ENCODE results near the gene VSTM2L. TPM values are rescaled to one million over a fixed set of nuclear protein-coding genes. Genes with fewer than 3 reads are reported as not detected.

VSTM2L gene
- polyA plus RNA-seq, 1 donor from 2014 or later = 22.1 TPM

- H3K27me3 ChIP-seq (ENCODE audit: insufficient read depth, low read depth, low read length) = no peaks in the 10 kb centered on the region
Measured at GRCh38 chr20:37927410-37928095, 24.6 kb downstream of the VSTM2L start.

GRCh38 chr20:37928996-37929682 lies 26.2 kb downstream of the VSTM2L start:
- H3K4me2 ChIP-seq (ENCODE audit: low read length) = no peak overlapping the region

More at GRCh38 chr20:37927410-37928095, 24.6 kb downstream of the VSTM2L start:
- Histone ChIP-seq H3F3A (ENCODE audit: insufficient read depth, low read length, poor library complexity, severe bottlenecking) (no peaks in the 10 kb centered on the region), H3K27ac (ENCODE audit: low read length) (no peak overlapping the region), H3K9ac (ENCODE audit: low read length) (no peak overlapping the region), H3K9me3 (ENCODE audit: low read length) (no peaks in the 10 kb centered on the region), H2AFZ (ENCODE audit: low read depth, low read length) (no peak overlapping the region), H3K79me2 (replicated peaks; ENCODE audit: insufficient read depth, low read length) (no peaks in the 10 kb centered on the region), H4K20me1 (ENCODE audit: insufficient read depth) (no peaks in the 10 kb centered on the region), H3K9me2 (ENCODE audit: insufficient read depth, low read length) (no peaks in the 10 kb centered on the region), H3K4me2 (ENCODE audit: low read length) (no peak overlapping the region), H3K36me3 (ENCODE audit: insufficient read depth, low read length) (no peaks in the 10 kb centered on the region), H3K4me3 (ENCODE audit: low read length) (no peak overlapping the region)
- TF ChIP-seq EZH2 (IDR thresholded peaks at IDR 0.05; ENCODE audit: borderline replicate concordance, insufficient read depth, low read length, poor library complexity, severe bottlenecking) = no peak
- no peak for TF ChIP-seq TAF1 (IDR thresholded peaks at IDR 0.05; ENCODE audit: low read depth)
- TF ChIP-seq REST (IDR thresholded peaks at IDR 0.05; ENCODE audit: borderline replicate concordance) = no peak

More at GRCh38 chr20:37928996-37929682, 26.2 kb downstream of the VSTM2L start:
- H3K9me2 ChIP-seq (ENCODE audit: insufficient read depth, low read length) = no peaks in the 10 kb centered on the region
- no peaks in the 10 kb centered on the region for H3K79me2 ChIP-seq (replicated peaks; ENCODE audit: insufficient read depth, low read length)
- H2AFZ ChIP-seq (ENCODE audit: low read depth, low read length) = no peak overlapping the region
- H3K36me3 ChIP-seq (ENCODE audit: insufficient read depth, low read length) = no peaks in the 10 kb centered on the region
- H3K4me3 ChIP-seq (ENCODE audit: low read length) = no peak overlapping the region
- no peak overlapping the region for H3K27ac ChIP-seq (ENCODE audit: low read length)
- H3K9me3 ChIP-seq (ENCODE audit: low read length) = no peaks in the 10 kb centered on the region
- H3K27me3 ChIP-seq (ENCODE audit: insufficient read depth, low read depth, low read length) = no peaks in the 10 kb centered on the region
- H3F3A ChIP-seq (ENCODE audit: insufficient read depth, low read length, poor library complexity, severe bottlenecking) = no peaks in the 10 kb centered on the region
- H3K9ac ChIP-seq (ENCODE audit: low read length) = no peak overlapping the region
- TF ChIP-seq MXI1 (conservative IDR thresholded peaks at IDR 0.05; ENCODE audit: poor library complexity, severe bottlenecking) = no peak
- TF ChIP-seq EZH2 (IDR thresholded peaks at IDR 0.05; ENCODE audit: borderline replicate concordance, insufficient read depth, low read length, poor library complexity, severe bottlenecking) = no peak
- no peak for TF ChIP-seq SMC3 (conservative IDR thresholded peaks at IDR 0.05; ENCODE audit: poor library complexity)
- TF ChIP-seq REST (IDR thresholded peaks at IDR 0.05; ENCODE audit: borderline replicate concordance) = no peak
- no peak for TF ChIP-seq CTCF (IDR thresholded peaks at IDR 0.05; ENCODE audit: poor library complexity, severe bottlenecking)
- no peak for TF ChIP-seq TAF1 (IDR thresholded peaks at IDR 0.05; ENCODE audit: low read depth)
- TF ChIP-seq EP300 (conservative IDR thresholded peaks at IDR 0.05; ENCODE audit: poor library complexity, severe bottlenecking) = no peak
- no peak for TF ChIP-seq POLR2AphosphoS5 (IDR thresholded peaks at IDR 0.05)
- TF ChIP-seq RAD21 (conservative IDR thresholded peaks at IDR 0.05) = no peak
- no peaks in the 10 kb centered on the region for H4K20me1 ChIP-seq (ENCODE audit: insufficient read depth)
